Measurements from ENCODE around the gene TIPIN.

TIPIN gene

GRCh38 chr15:66296186-66296585 lies 60.3 kb downstream of the TIPIN start:
- DNase-seq: no peak

GRCh38 chr15:66294932-66295235 lies 61.6 kb downstream of the TIPIN start:
- DNase-seq: no peak

- DNase-seq: peak; percentile 42
Measured at GRCh38 chr15:66294157-66294931, 62.1 kb downstream of the TIPIN start.

GRCh38 chr15:66293419-66294156 lies 62.9 kb downstream of the TIPIN start, which contains the start of gene DIS3L:
Gene DIS3L, plus strand, starts transcription at chr15:66293568. Its CDS starts 29 bp downstream, at chr15:66293597.
- DNase-seq: peak; percentile 47

GRCh38 chr15:66292571-66293418 lies 63.7 kb downstream of the TIPIN start:
- no peak for DNase-seq

- DNase-seq: no peak
Measured at GRCh38 chr15:66291816-66292570, 64.5 kb downstream of the TIPIN start.

- no peak for DNase-seq
Measured at GRCh38 chr15:66290518-66290917, 66.0 kb downstream of the TIPIN start.

GRCh38 chr15:66290007-66290406 lies 66.5 kb downstream of the TIPIN start:
- no peak for DNase-seq

- no peak for DNase-seq
Measured at GRCh38 chr15:66288551-66289185, 67.8 kb downstream of the TIPIN start.

GRCh38 chr15:66288093-66288492 lies 68.4 kb downstream of the TIPIN start:
- no peak for DNase-seq

GRCh38 chr15:66287461-66288057 lies 68.9 kb downstream of the TIPIN start:
- no peak for DNase-seq

Data from 8988T (cell line).